Epithelial cell of proximal tubule (primary cell): ENCODE data around the gene DNAJC18. TPM values are rescaled to one million over a fixed set of nuclear protein-coding genes. Genes with fewer than 3 reads are reported as not detected.

Source experiments
- DNase-seq: peaks from one replicate; pipeline ENCODE4 v3.0.0-alpha.2; 2011; ENCODE audit warnings: low read depth
- H3K4me3 ChIP-seq: 2 replicates; pipeline ENCODE4 v1.5.1; 2011; ENCODE audit warnings: low read depth, mild to moderate bottlenecking, low read length
- CTCF ChIP-seq: conservative IDR thresholded peaks from 2 replicates; pipeline ENCODE4 v1.5.1; 2012; ENCODE audit warnings: low read depth, mild to moderate bottlenecking, low read length
- total RNA-seq: library from RNA; depleted of rRNA; stranded (reverse); fragments of >200 nt; gene quantifications from 2 replicates; pipeline ENCODE4 v1.2.3, GENCODE V29; 2015

The DNAJC18 gene
- total RNA-seq, 1 donor from 2014 or later, result 5.9 TPM

GRCh38 chr5:139460455-139460854 lies 21.1 kb upstream of the DNAJC18 start:
- no peak overlapping the region for H3K4me3 ChIP-seq
- TF ChIP-seq CTCF, result no peak
- no peak for DNase-seq

DNA sequence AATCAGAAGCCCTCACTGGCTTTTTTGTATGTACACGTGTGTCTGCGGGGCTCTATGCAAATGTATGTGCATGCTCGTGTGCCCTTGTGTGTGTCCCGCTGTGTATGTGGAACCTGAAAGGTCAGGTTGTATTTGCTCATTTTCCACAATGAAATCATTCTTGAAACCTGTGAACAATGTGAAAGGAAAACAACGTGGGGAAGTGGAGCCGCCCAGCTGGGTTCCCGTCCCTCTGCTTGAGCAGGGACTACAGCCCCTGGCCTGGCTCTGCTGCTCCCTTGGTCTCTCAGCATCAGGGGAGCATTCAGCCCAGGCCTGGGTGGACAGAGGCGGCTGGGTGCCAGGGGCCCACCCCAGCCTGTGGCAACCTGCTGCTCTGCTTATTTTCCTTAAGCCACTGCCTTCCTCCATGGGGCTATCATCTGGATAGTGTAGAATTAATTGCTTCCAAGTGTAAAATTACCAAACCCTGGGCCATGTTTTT lies 20.2 kb upstream of the DNAJC18 start:
- TF ChIP-seq CTCF, result no peak
- no peak overlapping the region for H3K4me3 ChIP-seq
- DNase-seq, result no peak

DNA sequence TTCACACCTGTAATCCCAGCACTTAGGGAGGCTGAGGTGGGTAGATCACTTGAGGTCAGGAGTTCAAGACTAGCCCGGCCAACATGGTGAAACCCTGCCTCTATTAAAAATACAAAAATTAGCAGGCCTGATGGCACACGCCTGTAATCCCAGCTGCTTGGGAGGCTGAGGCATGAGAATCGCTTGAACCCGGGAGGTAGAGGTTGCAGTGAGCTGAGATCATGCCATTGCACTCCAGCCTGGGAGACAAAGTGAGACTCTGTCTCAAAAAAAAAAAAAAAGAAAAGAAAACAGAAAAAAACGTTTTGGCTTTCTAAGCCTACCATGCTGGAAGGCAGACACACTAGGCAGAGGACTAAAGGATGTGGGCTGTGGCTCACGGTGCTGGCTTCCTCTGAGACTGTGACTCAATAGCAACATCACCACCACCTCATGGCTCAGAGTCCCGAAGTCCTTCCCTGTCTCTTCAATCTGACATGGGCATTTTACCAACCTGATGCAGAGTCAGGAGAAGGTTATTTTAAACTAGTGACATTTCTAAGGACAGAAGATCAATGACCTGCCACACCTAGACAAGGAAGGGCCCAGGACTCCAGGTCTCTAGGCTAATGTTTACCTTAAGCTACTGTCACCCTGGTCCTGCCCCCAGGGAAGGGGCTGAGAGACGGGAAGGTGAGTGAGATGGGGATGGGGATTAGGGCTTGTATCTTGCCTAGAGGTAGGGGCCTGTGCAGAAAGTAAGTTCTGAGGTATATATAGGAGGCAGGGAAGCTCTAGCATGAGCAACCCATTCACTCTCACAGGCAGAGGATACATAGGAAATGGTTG lies 19.5 kb upstream of the DNAJC18 start:
- no peak overlapping the region for H3K4me3 ChIP-seq
- DNase-seq, result no peak

GRCh38 chr5:139457653-139458306 lies 18.5 kb upstream of the DNAJC18 start:
- H3K4me3 ChIP-seq, result no peak overlapping the region
- TF ChIP-seq CTCF, result no peak
- DNase-seq, result no peak

More for the DNA sequence above, 19.5 kb upstream of the DNAJC18 start:
- TF ChIP-seq CTCF, result no peak

DNA sequence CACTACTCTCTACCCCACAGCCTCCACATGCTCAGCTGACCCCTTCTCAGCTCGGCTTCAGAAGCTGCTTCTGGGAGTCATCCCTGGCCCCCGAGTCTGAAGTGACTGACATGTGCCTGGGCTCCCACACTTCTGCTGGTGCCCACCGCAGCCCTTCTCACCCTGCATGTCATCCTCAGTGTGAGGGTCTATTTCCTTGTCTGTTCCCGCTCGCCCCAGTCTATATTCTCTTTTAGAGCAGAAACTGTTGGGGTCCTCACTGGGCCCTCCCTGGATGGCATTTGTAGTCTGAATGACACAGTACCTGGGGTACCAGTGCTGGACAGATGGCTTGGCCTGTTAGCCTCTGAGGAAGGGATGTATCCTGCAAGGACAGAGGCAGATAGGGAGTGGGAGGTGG lies 17.9 kb upstream of the DNAJC18 start:
- no peak for DNase-seq
- TF ChIP-seq CTCF, result no peak
- H3K4me3 ChIP-seq, result no peak overlapping the region

- H3K4me3 ChIP-seq, result no peak overlapping the region
- no peak for TF ChIP-seq CTCF
- DNase-seq, result no peak
Measured at GRCh38 chr5:139456776-139457175, 17.5 kb upstream of the DNAJC18 start.
